IPS-18c (cell line): ENCODE measurements around the gene KRTAP10-2.

ENCODE experiments used
- H3K4me3 ChIP-seq: 2 replicates; pipeline ENCODE4 v1.7.0; 2013; ENCODE audit warnings: low read depth, mild to moderate bottlenecking, low read length, moderate library complexity; ENCODE audit not compliant: insufficient read depth
- H3K9me3 ChIP-seq: one replicate; pipeline ENCODE4 v1.6.1; 2013; ENCODE audit warnings: mild to moderate bottlenecking, low read length, moderate library complexity; ENCODE audit not compliant: control insufficient read depth, insufficient read depth

Gene KRTAP10-2

DNA sequence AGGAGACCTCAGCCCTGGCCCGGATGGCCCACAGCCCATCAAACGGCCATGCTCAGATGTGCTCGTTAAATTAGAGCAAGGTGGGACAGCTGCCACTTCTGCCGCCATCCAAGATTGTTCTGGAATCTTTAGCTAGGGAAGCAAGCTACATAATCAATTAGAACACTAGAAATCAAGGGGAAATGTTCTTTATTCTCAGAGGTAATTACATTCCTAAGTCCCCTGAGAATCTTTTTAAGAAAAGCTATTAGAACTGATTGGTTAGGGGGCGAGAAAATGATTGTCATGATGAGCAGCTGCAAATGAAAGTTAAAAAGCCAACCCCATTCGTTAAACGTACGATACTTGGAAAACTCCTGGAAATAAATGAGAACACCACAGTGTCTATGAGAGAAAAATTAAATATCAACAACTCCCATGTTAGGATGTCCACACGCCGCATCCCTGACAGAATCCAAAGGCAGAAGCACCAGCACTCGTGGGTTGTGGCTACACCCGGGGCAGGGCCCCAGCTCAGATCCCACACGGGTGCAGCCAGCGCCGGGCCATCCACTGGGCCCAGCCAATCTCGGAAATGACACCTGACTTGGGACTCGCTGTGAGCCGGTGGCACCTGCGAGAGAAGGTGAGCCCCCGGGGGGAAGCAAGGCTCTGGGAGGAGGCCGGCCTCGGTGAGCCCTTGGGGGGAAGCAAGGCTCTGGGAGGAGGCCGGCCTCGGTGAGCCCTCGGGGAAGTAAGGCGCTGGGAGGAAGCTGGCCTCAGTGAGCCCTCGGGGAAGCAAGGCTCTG is 48.9 kb downstream of the KRTAP10-2 start:
- H3K9me3 ChIP-seq: no peaks in the 10 kb centered on the region
- H3K4me3 ChIP-seq: no peak overlapping the region
